ENCODE data around the gene TEX48. TPM values are rescaled to one million over a fixed set of nuclear protein-coding genes. Genes with fewer than 3 reads are reported as not detected.

The TEX48 gene
- total and polyA plus RNA-seq, 2 experiments from 2014 or later = not detected

DNA sequence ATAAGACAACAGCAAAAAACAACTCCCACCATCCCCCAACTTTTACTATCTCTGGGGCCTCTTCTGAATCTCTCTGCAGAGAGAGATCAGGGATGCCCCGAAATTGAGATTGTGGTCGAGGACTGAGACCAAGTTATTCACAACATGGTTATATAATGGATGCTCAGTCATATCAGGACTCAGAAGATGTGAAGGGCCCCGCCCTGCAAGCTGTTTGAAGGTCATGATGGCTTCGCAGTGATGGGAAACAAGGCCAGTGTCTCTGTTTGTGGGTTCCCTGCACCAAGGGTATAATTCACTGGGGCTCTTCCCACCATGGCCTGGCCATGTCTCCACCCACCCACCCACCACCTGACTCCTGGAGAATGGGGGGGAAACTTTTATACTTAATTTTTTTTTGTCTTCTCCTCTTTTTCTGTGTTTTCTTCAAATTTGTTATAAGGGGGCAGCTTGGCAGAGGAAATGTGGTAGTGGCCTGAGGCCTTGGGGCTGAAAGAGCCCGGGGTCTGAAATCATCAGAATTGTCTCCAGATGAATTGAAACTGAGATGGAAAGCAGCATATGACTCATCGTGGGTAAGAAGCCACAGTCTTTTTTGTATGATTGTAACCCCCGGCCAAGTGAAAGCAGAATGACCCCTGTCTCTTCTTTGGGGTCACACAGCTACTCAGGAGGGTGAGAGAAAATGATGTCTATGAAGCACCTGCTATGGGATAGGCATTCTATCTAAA is 15.0 kb upstream of the TEX48 start:
- Histone ChIP-seq H3K4me3 (no peak overlapping the region), H3K36me3 (ENCODE audit: low read depth) (no peaks in the 10 kb centered on the region), H3K79me2 (ENCODE audit: insufficient read depth) (no peaks in the 10 kb centered on the region), H3K27ac (no peak overlapping the region), H3K27me3 (replicated peaks; ENCODE audit: insufficient read depth) (no peaks in the 10 kb centered on the region), H4K20me1 (ENCODE audit: insufficient read depth) (no peaks in the 10 kb centered on the region), H3F3A (ENCODE audit: insufficient read depth) (peaks cover 24% of the 10 kb centered on the region), H3K9ac (no peak overlapping the region), H2AFZ (no peak overlapping the region), H3K9me2 (ENCODE audit: insufficient read depth) (no peaks in the 10 kb centered on the region), H3K4me2 (ENCODE audit: unreplicated experiment) (no peak overlapping the region), H3K9me3 (ENCODE audit: low read depth) (no peaks in the 10 kb centered on the region), H3K4me1 (ENCODE audit: insufficient read depth) (peaks cover 19% of the 10 kb centered on the region)
- DNase-seq = peak; percentile 54
- 61 to 62% methylated on average over 7 of the region's 7 CpGs for WGBS, 2 experiments (ENCODE audit: low coverage in 1 of 2, low lambda C conversion rate in 2 of 2, missing lambda C conversion rate in 2 of 2)
- in situ Hi-C loops (cut with MboI) = no loop called here
- TF ChIP-seq EZH2 (IDR thresholded peaks at IDR 0.05; ENCODE audit: insufficient read depth, poor library complexity, severe bottlenecking) (no peak), EZH2phosphoT487 (IDR thresholded peaks at IDR 0.05; ENCODE audit: insufficient read depth, low read depth) (no peak)

DNA sequence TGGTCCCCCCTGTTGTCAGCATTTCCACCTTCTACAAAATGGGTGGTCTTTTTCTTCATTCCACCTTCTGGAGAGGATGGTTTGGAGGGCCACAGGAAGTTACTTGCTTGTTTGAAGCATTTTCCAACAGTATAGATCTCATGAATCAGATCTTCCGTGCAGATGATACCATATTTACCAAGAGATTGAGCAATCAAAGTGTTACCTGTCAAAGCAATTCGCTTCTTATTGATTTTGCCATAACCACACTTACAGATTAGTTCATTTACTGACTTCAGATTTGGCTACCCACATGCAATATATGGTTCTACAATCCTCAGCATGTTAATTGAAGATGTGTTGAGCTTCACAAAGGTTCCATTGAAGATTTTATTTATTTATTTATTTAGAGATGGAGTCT is 14.0 kb upstream of the TEX48 start:
- Histone ChIP-seq H4K20me1 (ENCODE audit: insufficient read depth) (no peaks in the 10 kb centered on the region), H3K79me2 (ENCODE audit: insufficient read depth) (no peaks in the 10 kb centered on the region), H3K9me2 (ENCODE audit: insufficient read depth) (no peaks in the 10 kb centered on the region), H3K36me3 (ENCODE audit: low read depth) (no peaks in the 10 kb centered on the region), H3F3A (ENCODE audit: insufficient read depth) (peaks cover 34% of the 10 kb centered on the region), H3K27ac (no peak overlapping the region), H3K9me3 (ENCODE audit: low read depth) (no peaks in the 10 kb centered on the region), H3K4me3 (no peak overlapping the region), H3K4me2 (ENCODE audit: unreplicated experiment) (no peak overlapping the region), H3K4me1 (ENCODE audit: insufficient read depth) (peaks cover 28% of the 10 kb centered on the region), H3K9ac (no peak overlapping the region), H3K27me3 (replicated peaks; ENCODE audit: insufficient read depth) (no peaks in the 10 kb centered on the region), H2AFZ (no peak overlapping the region)
- DNase-seq = no peak
- in situ Hi-C loops (cut with MboI) = no loop called here
- TF ChIP-seq EZH2phosphoT487 (IDR thresholded peaks at IDR 0.05; ENCODE audit: insufficient read depth, low read depth) (no peak), EZH2 (IDR thresholded peaks at IDR 0.05; ENCODE audit: insufficient read depth, poor library complexity, severe bottlenecking) (no peak)
- WGBS, 2 experiments (ENCODE audit: low coverage in 1 of 2, low lambda C conversion rate in 2 of 2, missing lambda C conversion rate in 2 of 2) = 94 to 97% methylated on average over 2 of the region's 2 CpGs

DNA sequence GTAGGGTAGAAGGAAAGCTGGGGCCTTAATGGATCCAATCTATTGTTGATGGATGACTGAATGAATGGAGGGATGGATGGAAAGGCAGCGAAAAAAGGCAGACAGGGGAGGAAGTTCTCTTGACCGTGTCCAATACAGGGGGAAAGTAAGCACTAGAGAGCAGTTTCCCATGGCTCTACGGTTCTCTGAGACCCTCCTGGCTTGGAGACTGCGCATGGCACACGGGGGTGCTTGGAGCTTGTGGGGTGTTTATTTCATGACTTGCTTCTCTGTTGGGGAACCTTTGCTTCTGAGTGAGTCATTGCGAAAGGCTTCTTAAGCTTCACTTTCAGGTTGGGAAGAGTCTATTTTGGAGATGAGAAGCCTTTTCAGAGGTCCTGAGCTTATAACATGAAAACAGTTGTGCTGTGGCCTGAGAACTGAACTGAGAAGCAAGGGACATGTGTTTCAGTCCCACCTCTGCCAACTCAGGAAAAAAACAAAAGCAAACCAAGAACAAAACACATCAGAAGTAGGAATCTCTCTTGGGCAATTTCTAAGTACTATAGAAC is 12.8 kb upstream of the TEX48 start:
- Histone ChIP-seq H3K9ac (no peak overlapping the region), H3F3A (ENCODE audit: insufficient read depth) (peaks cover 39% of the 10 kb centered on the region), H3K9me3 (ENCODE audit: low read depth) (no peaks in the 10 kb centered on the region), H3K4me2 (ENCODE audit: unreplicated experiment) (no peak overlapping the region), H3K27ac (no peak overlapping the region), H3K79me2 (ENCODE audit: insufficient read depth) (no peaks in the 10 kb centered on the region), H2AFZ (no peak overlapping the region), H3K4me3 (no peak overlapping the region), H3K9me2 (ENCODE audit: insufficient read depth) (no peaks in the 10 kb centered on the region), H3K27me3 (replicated peaks; ENCODE audit: insufficient read depth) (no peaks in the 10 kb centered on the region), H3K4me1 (ENCODE audit: insufficient read depth) (peaks cover 36% of the 10 kb centered on the region), H4K20me1 (ENCODE audit: insufficient read depth) (no peaks in the 10 kb centered on the region), H3K36me3 (ENCODE audit: low read depth) (no peaks in the 10 kb centered on the region)
- TF ChIP-seq EZH2phosphoT487 (IDR thresholded peaks at IDR 0.05; ENCODE audit: insufficient read depth, low read depth) = no peak
- no peak for TF ChIP-seq EZH2 (IDR thresholded peaks at IDR 0.05; ENCODE audit: insufficient read depth, poor library complexity, severe bottlenecking)
- in situ Hi-C loops (cut with MboI) = no loop called here
- DNase-seq = peak; percentile 38
- WGBS, 2 experiments (ENCODE audit: low coverage in 1 of 2, low lambda C conversion rate in 2 of 2, missing lambda C conversion rate in 2 of 2) = 98 to 100% methylated on average over 6 of the region's 6 CpGs

DNA sequence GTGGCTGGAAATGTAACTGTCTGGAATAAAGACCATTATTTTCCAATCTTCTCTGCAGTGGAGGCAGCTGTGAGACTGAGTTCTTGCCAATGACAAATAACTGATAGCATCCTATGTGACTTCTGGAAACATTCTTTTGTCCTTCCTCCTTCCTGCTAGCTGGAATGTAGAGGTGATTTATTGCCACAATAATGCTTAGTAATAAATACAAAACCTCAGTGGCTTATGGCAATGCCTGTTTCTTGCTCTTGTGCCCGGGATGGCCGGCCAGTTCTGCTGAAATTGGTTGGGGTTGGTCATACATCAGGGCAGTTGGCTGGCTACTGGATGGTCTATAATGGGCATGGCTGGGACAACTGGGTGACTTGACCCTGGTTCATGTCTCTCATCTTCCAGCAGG is 12.2 kb upstream of the TEX48 start:
- TF ChIP-seq EZH2 (IDR thresholded peaks at IDR 0.05; ENCODE audit: insufficient read depth, poor library complexity, severe bottlenecking) (no peak), EZH2phosphoT487 (IDR thresholded peaks at IDR 0.05; ENCODE audit: insufficient read depth, low read depth) (no peak)
- H3K4me2 ChIP-seq (ENCODE audit: unreplicated experiment) = peak overlapping the region; percentile 44
- no peaks in the 10 kb centered on the region for H4K20me1 ChIP-seq (ENCODE audit: insufficient read depth)
- H3K36me3 ChIP-seq (ENCODE audit: low read depth) = no peaks in the 10 kb centered on the region
- H3K9me2 ChIP-seq (ENCODE audit: insufficient read depth) = no peaks in the 10 kb centered on the region
- H2AFZ ChIP-seq = no peak overlapping the region
- peak; percentile 62 for DNase-seq
- peaks cover 39% of the 10 kb centered on the region for H3F3A ChIP-seq (ENCODE audit: insufficient read depth)
- no peaks in the 10 kb centered on the region for H3K27me3 ChIP-seq (replicated peaks; ENCODE audit: insufficient read depth)
- no peaks in the 10 kb centered on the region for H3K79me2 ChIP-seq (ENCODE audit: insufficient read depth)
- H3K27ac ChIP-seq = no peak overlapping the region
- H3K9ac ChIP-seq = no peak overlapping the region
- in situ Hi-C loops (cut with MboI) = no loop called here
- 8 to 15% methylated on average over 2 of the region's 2 CpGs for WGBS, 2 experiments (ENCODE audit: low coverage in 1 of 2, low lambda C conversion rate in 2 of 2, missing lambda C conversion rate in 2 of 2)
- H3K9me3 ChIP-seq (ENCODE audit: low read depth) = no peaks in the 10 kb centered on the region
- H3K4me1 ChIP-seq (ENCODE audit: insufficient read depth) = peaks cover 36% of the 10 kb centered on the region
- no peak overlapping the region for H3K4me3 ChIP-seq

All from GM23248 (cell line).